DOHH2 (cell line): ENCODE results near the gene AFF2.

Experiments used
- H3F3A ChIP-seq: fragments of 200-600 bp; sonication (generic), shearing (Covaris generic); 2 replicates; pipeline ENCODE4 v1.6.0; 2016; ENCODE audit warnings: antibody characterized with exemption, mild to moderate bottlenecking; ENCODE audit not compliant: control insufficient read depth, insufficient read depth
- H3K27ac ChIP-seq: fragments of 200-600 bp; sonication (generic); 2 replicates; pipeline ENCODE4 v1.5.1; 2014; ENCODE audit warnings: low read depth, mild to moderate bottlenecking, low read length, moderate library complexity
- H3K27me3 ChIP-seq: fragments of 200-600 bp; sonication (generic); 2 replicates; pipeline ENCODE4 v1.6.1; 2014; ENCODE audit warnings: mild to moderate bottlenecking, low read length, mixed read lengths; ENCODE audit not compliant: control insufficient read depth
- H3K36me3 ChIP-seq: fragments of 200-600 bp; sonication (generic); 2 replicates; pipeline ENCODE4 v1.6.1; 2014; ENCODE audit warnings: mild to moderate bottlenecking, low read length, moderate library complexity, mixed read lengths; ENCODE audit not compliant: control insufficient read depth
- H3K4me1 ChIP-seq: fragments of 200-600 bp; sonication (generic); 2 replicates; pipeline ENCODE4 v1.6.1; 2014; ENCODE audit warnings: mild to moderate bottlenecking, low read length, mixed read lengths; ENCODE audit not compliant: control insufficient read depth
- H3K4me2 ChIP-seq: fragments of 200-600 bp; sonication (generic); 2 replicates; pipeline ENCODE4 v1.6.0; 2014; ENCODE audit warnings: mild to moderate bottlenecking, low read length, moderate library complexity
- H3K4me3 ChIP-seq: fragments of 200-600 bp; sonication (generic); 2 replicates; pipeline ENCODE4 v1.5.1; 2014; ENCODE audit warnings: mild to moderate bottlenecking, low read length, mixed read lengths
- H3K79me2 ChIP-seq: fragments of 200-600 bp; sonication (generic); 2 replicates; pipeline ENCODE4 v1.6.1; 2014; ENCODE audit warnings: mild to moderate bottlenecking, low read length, mixed read lengths; ENCODE audit not compliant: control insufficient read depth
- H3K9me2 ChIP-seq: fragments of 200-600 bp; sonication (generic); replicated peaks from 2 replicates; pipeline ENCODE4 v1.6.1; 2014; ENCODE audit warnings: mild to moderate bottlenecking, low read length, mixed read lengths; ENCODE audit not compliant: control insufficient read depth
- H3K9me3 ChIP-seq: fragments of 200-600 bp; sonication (generic); 2 replicates; pipeline ENCODE4 v1.6.1; 2014; ENCODE audit warnings: antibody characterized with exemption, low read length, mixed read lengths; ENCODE audit not compliant: control insufficient read depth, insufficient read depth
- H4K20me1 ChIP-seq: fragments of 200-600 bp; sonication (generic); 2 replicates; pipeline ENCODE4 v1.6.0; 2014; ENCODE audit warnings: low read depth, mild to moderate bottlenecking, antibody characterized with exemption, low read length, moderate library complexity; ENCODE audit not compliant: control insufficient read depth, insufficient read depth
- EZH2phosphoT487 ChIP-seq: fragments of 200-600 bp; sonication (generic); IDR thresholded peaks from 2 replicates; pipeline ENCODE4 v1.6.1; 2017; ENCODE audit warnings: borderline replicate concordance, mild to moderate bottlenecking, antibody characterized with exemption, low read length, moderate library complexity, mixed read lengths
- TF ChIP-seq, protein P1 (sequence below): fragments of 200-600 bp; sonication (generic); IDR thresholded peaks from one replicate; pipeline ENCODE4 v1.5.1; 2014; ENCODE audit warnings: antibody characterized with exemption, mild to moderate bottlenecking, low read depth, low read length; ENCODE audit not compliant: poor library complexity, severe bottlenecking

The AFF2 gene

DNA sequence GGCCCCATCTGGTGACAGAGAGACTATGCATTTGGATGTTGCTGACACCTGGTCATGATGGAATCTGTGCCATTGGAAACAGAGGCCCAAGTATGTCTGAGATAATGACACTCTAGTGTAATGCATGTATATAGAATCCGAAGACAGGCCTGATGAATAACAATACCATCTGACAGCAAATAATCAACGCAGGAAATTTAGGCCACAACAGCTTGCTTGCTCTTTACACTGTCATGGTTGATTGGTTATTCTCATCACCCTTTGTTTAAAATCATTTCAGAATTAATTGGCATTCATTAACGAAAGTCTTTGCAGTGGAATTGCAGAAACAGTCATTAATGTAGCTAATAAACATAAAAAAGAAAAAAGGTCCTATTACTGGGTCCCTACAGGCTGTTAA, 194.8 kb downstream of the AFF2 start:
- Histone ChIP-seq H3K9me3 (no peaks in the 10 kb centered on the region), H3K79me2 (peaks cover 74% of the 10 kb centered on the region)

GRCh38 chrX:148698221-148698620, 197.8 kb downstream of the AFF2 start:
- Histone ChIP-seq H3K27ac (peak overlapping the region; percentile 100), H3K27me3 (no peaks in the 10 kb centered on the region), H3F3A (peaks cover 22% of the 10 kb centered on the region), H3K4me3 (peak overlapping the region; percentile 66), H3K79me2 (peaks cover 76% of the 10 kb centered on the region), H3K9me2 (no peaks in the 10 kb centered on the region), H3K4me1 (peaks cover 74% of the 10 kb centered on the region), H3K36me3 (peaks cover 41% of the 10 kb centered on the region), H4K20me1 (no peaks in the 10 kb centered on the region), H3K9me3 (no peaks in the 10 kb centered on the region), H3K4me2 (peak overlapping the region; percentile 84)
- TF ChIP-seq EZH2phosphoT487: no peak
- TF ChIP-seq, protein P1, sequence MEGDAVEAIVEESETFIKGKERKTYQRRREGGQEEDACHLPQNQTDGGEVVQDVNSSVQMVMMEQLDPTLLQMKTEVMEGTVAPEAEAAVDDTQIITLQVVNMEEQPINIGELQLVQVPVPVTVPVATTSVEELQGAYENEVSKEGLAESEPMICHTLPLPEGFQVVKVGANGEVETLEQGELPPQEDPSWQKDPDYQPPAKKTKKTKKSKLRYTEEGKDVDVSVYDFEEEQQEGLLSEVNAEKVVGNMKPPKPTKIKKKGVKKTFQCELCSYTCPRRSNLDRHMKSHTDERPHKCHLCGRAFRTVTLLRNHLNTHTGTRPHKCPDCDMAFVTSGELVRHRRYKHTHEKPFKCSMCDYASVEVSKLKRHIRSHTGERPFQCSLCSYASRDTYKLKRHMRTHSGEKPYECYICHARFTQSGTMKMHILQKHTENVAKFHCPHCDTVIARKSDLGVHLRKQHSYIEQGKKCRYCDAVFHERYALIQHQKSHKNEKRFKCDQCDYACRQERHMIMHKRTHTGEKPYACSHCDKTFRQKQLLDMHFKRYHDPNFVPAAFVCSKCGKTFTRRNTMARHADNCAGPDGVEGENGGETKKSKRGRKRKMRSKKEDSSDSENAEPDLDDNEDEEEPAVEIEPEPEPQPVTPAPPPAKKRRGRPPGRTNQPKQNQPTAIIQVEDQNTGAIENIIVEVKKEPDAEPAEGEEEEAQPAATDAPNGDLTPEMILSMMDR: no peak

More for the DNA sequence above, 194.8 kb downstream of the AFF2 start:
- Histone ChIP-seq H3K9me2 (no peaks in the 10 kb centered on the region), H3K4me3 (peak overlapping the region; percentile 30; the same call in 1 of the 2 replicates), H3F3A (peaks cover 22% of the 10 kb centered on the region), H3K4me1 (peaks cover 63% of the 10 kb centered on the region), H3K27me3 (no peaks in the 10 kb centered on the region), H3K27ac (peak overlapping the region; percentile 100), H3K4me2 (peak overlapping the region; percentile 30), H3K36me3 (peaks cover 20% of the 10 kb centered on the region), H4K20me1 (no peaks in the 10 kb centered on the region)
- no peak for TF ChIP-seq EZH2phosphoT487
- TF ChIP-seq, protein P1: no peak

DNA sequence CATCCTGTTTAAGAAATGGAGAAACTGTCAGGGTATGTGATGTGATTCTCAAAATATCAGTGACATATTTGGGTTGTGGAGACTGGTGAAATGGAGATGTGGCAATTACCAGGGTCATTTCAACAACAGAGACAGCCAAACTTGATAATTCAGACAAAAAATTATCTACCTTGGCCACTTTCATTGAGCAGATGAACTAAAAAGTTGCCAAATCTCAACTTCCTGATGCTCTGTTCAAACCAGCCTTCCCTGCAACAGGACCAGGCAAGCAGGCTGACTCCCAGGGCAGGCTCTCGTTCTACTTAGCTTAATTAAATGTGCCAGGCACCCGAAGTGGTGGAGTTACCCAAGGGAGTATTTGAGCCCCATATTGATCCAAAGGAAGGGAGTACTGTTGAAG, 199.6 kb downstream of the AFF2 start:
- Histone ChIP-seq H3K4me3 (peak overlapping the region; percentile 66), H3K27ac (peak overlapping the region; percentile 100), H3K9me2 (no peaks in the 10 kb centered on the region), H3K79me2 (peaks cover 68% of the 10 kb centered on the region), H3K27me3 (no peaks in the 10 kb centered on the region), H3F3A (peaks cover 22% of the 10 kb centered on the region), H3K36me3 (peaks cover 38% of the 10 kb centered on the region), H3K9me3 (no peaks in the 10 kb centered on the region), H4K20me1 (no peaks in the 10 kb centered on the region), H3K4me1 (peaks cover 66% of the 10 kb centered on the region), H3K4me2 (peak overlapping the region; percentile 84)
- TF ChIP-seq EZH2phosphoT487: no peak
- TF ChIP-seq, protein P1: no peak
